Right lobe of liver (tissue), 6 donors: ENCODE data around the gene ZCCHC4. TPM values are rescaled to one million over a fixed set of nuclear protein-coding genes. Genes with fewer than 3 reads are reported as not detected.

ENCODE experiments used
- ATAC-seq, 4 donors: fragments of 200-7000 bp; cut with Tn5 transposase; one replicate each; pipeline ENCODE4 v1.9.1; 2020; ENCODE audit warnings: mild to moderate bottlenecking in 4 of 4, moderate library complexity in 4 of 4
- DNase-seq, 3 donors: peaks; one replicate each; pipeline ENCODE4 v3.0.0-alpha.2; 2020
- H3K27ac ChIP-seq, 3 donors: fragments of 200-600 bp; one replicate each; pipeline ENCODE4 v1.8.0; 2022
- H3K27me3 ChIP-seq, 2 donors: fragments of 200-600 bp; one replicate each; pipeline ENCODE4 v1.8.0; 2022
- H3K36me3 ChIP-seq, 4 donors: fragments of 200-600 bp; sonication (generic) in 1 of 4; one replicate each; pipeline versions ENCODE4 v1.5.1 to v1.8.0; 2017 to 2022; ENCODE audit warnings: control low read depth in 1 of 4
- H3K4me1 ChIP-seq, 4 donors: fragments of 200-600 bp; sonication (generic) in 1 of 4; one replicate each; pipeline versions ENCODE4 v1.5.1 to v1.8.0; 2017 to 2022; ENCODE audit warnings: control low read depth in 1 of 4
- H3K4me3 ChIP-seq, 3 donors: fragments of 200-600 bp; one replicate each; pipeline ENCODE4 v1.8.0; 2022
- H3K9me3 ChIP-seq, 4 donors: fragments of 200-600 bp; sonication (generic) in 1 of 4; one replicate each; pipeline versions ENCODE4 v1.5.1 to v1.8.0; 2017 to 2022; ENCODE audit warnings: control low read depth in 1 of 4
- POLR2A ChIP-seq: fragments of 450-650 bp; IDR thresholded peaks from one replicate; pipeline ENCODE4 v1.6.1; 2017; ENCODE audit warnings: antibody characterized with exemption, mild to moderate bottlenecking
- WGBS: methylation state at CpG from one replicate; pipeline ENCODE4 v1.1.6; 2018; ENCODE audit warnings: low coverage, low lambda C conversion rate; ENCODE audit not compliant: insufficient coverage; ENCODE audit errors: missing lambda C conversion rate; 5-methylcytosine and 5-hydroxymethylcytosine counted together
- intact Hi-C, 2 donors: fragments of 100-400 bp; cut with DNase I; formaldehyde crosslinking; loops; one replicate each; pipeline versions ENCODE4 v1.11.2 to v1.14.1; 2022
- total RNA-seq, 6 experiments: library from RNA; depleted of rRNA in 2 of 6; stranded (reverse); fragments of >200 nt in 2 of 6; fragmentation: NEBNext Ultra II Directional in 3 of 6; extraction: Animal tissue kit (Norgen Biotek cat#: 25700) in 3 of 6; gene quantifications; one replicate each; pipeline versions ENCODE4 v1.1.0 to v1.2.4, GENCODE V29; 2016 to 2023
- TF ChIP-seq, protein P1 (sequence below), 4 donors: fragments of 200-600 bp in 3 of 4; fragments of 450-650 bp in 1 of 4; IDR thresholded peaks; one replicate each; pipeline versions ENCODE4 v1.5.1 to v1.8.0; 2016 to 2022; ENCODE audit warnings: antibody characterized with exemption in 4 of 4, mild to moderate bottlenecking in 2 of 4
- donor health status: DM: no; HTN: yes; CAD: no.
- donor health status: DM: no; HTN: no; CAD: no.
- donor health status: DM: no; HTN: no; CAD: no.
- donor health status: DM: no; HTN: yes; CAD: no.
- donor health status: DM: no; HTN: yes; CAD: no.

ZCCHC4 gene
- total RNA-seq, 6 experiments from 2014 or later: 2.9 to 6.9 (median 3.9) TPM

DNA sequence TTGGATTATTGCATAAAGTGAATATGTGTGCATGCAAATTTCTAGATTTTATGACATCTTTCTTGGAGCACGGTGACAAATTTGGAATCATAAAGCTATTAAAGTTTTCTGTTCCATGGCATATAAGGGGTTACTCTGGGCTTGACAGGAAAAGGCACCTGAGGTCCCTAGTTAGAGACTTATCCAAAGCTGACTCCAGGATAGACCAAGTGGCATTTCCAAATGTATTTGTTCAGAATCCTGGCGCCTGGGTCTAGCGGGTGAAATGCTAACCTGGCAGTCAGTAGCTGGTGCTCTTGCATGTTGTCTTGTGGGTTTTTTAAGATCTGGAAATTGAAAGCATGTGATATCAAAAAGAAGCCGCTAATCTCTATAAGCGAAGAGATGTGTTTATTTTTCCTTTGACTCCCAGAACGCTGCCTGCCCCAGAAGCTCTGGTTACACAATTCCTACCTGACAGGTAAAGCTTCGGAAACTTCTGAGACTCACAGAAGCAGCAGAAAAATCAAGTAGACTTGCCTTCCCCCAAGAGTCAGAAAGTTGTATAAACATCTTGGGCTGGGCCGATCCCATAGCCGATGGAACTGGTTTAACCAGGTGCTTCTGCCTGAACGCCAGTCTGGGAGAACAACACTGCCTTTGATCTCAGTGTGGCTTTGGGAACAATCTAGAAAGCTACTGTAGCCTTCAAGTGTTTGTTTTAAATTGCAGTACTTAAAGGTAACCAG is 12.9 kb upstream of the ZCCHC4 start:
- ATAC-seq: peak in 1 of 4 donors; percentile 57
- H3K9me3 ChIP-seq: no peaks in the 10 kb centered on the region
- intact Hi-C loops: no loop called here
- no peak overlapping the region for H3K4me3 ChIP-seq
- H3K27me3 ChIP-seq: no peaks in the 10 kb centered on the region
- H3K36me3 ChIP-seq: no peaks in the 10 kb centered on the region
- H3K4me1 ChIP-seq: peaks cover 0 to 6% (median 0%) of the 10 kb centered on the region in 4 donors
- no peak overlapping the region for H3K27ac ChIP-seq
- no peak for DNase-seq
- TF ChIP-seq, protein P1, sequence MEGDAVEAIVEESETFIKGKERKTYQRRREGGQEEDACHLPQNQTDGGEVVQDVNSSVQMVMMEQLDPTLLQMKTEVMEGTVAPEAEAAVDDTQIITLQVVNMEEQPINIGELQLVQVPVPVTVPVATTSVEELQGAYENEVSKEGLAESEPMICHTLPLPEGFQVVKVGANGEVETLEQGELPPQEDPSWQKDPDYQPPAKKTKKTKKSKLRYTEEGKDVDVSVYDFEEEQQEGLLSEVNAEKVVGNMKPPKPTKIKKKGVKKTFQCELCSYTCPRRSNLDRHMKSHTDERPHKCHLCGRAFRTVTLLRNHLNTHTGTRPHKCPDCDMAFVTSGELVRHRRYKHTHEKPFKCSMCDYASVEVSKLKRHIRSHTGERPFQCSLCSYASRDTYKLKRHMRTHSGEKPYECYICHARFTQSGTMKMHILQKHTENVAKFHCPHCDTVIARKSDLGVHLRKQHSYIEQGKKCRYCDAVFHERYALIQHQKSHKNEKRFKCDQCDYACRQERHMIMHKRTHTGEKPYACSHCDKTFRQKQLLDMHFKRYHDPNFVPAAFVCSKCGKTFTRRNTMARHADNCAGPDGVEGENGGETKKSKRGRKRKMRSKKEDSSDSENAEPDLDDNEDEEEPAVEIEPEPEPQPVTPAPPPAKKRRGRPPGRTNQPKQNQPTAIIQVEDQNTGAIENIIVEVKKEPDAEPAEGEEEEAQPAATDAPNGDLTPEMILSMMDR (IDR thresholded peaks at IDR 0.05): no peak
- TF ChIP-seq POLR2A: no peak
- WGBS: 34% methylated on average over 9 of the region's 10 CpGs

DNA sequence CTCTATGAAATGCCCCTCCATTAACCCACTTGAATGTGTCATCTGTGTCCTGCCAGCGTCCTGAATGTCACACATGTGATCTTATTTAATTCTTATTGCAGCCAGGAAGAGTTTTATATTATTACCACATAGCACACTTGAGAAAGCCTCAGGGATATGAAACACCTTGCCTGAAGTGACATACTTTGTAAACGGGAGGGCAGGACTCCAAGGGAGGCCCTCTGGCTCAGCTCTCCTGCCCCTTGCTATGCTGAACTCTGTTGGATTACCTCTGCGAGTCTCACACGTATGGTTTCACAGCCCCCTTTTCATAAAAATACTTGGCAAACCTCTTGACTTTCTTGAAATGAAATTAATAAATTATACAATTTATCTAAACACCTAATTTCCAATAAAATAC is 11.1 kb upstream of the ZCCHC4 start:
- H3K9me3 ChIP-seq: no peaks in the 10 kb centered on the region
- H3K27ac ChIP-seq: no peak overlapping the region
- ATAC-seq (no peak), DNase-seq (no peak)
- no peak overlapping the region for H3K4me3 ChIP-seq
- intact Hi-C loops: no loop called here
- no peaks in the 10 kb centered on the region for H3K27me3 ChIP-seq
- no peaks in the 10 kb centered on the region for H3K36me3 ChIP-seq
- 68% methylated on average over 4 of the region's 4 CpGs for WGBS
- peaks cover 0 to 6% (median 0%) of the 10 kb centered on the region in 4 donors for H3K4me1 ChIP-seq
- TF ChIP-seq, protein P1 (IDR thresholded peaks at IDR 0.05): no peak
- no peak for TF ChIP-seq POLR2A

DNA sequence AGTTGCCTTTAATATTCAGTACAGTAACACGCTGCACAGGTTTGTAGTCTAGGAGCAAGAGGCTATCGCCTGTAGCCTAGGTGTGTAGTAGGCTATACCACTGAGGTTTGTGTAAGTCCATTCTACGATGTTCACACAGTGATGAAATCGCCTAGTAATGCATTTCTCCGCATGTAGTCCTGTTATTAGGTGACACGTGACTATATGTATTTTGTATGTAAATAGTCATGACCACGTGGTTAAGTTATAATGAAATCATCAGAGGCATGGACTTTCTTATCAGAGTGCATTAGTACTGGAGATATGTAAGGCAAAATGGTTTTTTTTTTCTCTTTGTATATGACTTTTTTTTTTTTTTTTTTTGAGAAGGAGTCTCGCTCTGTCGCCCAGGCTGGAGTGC is 9.9 kb upstream of the ZCCHC4 start:
- DNase-seq (no peak), ATAC-seq (no peak)
- H3K27me3 ChIP-seq: no peaks in the 10 kb centered on the region
- H3K36me3 ChIP-seq: no peaks in the 10 kb centered on the region
- no peak overlapping the region for H3K4me3 ChIP-seq
- WGBS: 93% methylated on average over 8 of the region's 9 CpGs
- TF ChIP-seq POLR2A: no peak
- TF ChIP-seq, protein P1 (IDR thresholded peaks at IDR 0.05): no peak
- peaks cover 0 to 6% (median 0%) of the 10 kb centered on the region in 4 donors for H3K4me1 ChIP-seq
- H3K27ac ChIP-seq: no peak overlapping the region
- H3K9me3 ChIP-seq: no peaks in the 10 kb centered on the region
- intact Hi-C loops: no loop called here

DNA sequence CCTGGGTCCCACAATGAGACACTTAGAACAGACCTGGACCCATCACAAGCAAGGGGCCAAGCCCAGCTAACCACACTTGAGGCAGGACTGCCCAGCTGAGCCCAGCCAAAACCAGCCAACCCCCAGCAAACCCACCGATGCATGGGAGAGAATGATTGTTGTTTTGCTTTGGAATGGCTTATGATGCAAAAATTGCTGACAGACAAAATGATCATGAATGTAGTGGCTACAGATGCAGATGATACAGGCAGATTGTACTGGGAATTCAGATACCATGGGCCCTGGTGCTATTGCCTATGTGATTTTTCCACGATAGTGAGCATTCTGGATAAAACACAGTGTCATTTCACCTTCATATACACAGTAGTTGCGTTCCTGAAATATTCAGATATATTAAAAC is 9.0 kb upstream of the ZCCHC4 start:
- Histone ChIP-seq H3K4me3 (no peak overlapping the region), H3K9me3 (no peaks in the 10 kb centered on the region), H3K27ac (no peak overlapping the region), H3K4me1 (peaks cover 0 to 6% (median 0%) of the 10 kb centered on the region in 4 donors), H3K27me3 (no peaks in the 10 kb centered on the region), H3K36me3 (no peaks in the 10 kb centered on the region)
- TF ChIP-seq, protein P1 (IDR thresholded peaks at IDR 0.05): no peak
- TF ChIP-seq POLR2A: no peak
- intact Hi-C loops: no loop called here
- DNase-seq (no peak), ATAC-seq (no peak)
- whole genome bisulfite sequencing: 85% methylated on average over 2 of the region's 3 CpGs
